ENCODE results near the gene SPINK14.

- TF ChIP-seq POLR2AphosphoS5 (IDR thresholded peaks at IDR 0.05; ENCODE audit: low read depth, low read length): no peak
- TF ChIP-seq POLR2A (IDR thresholded peaks at IDR 0.05; ENCODE audit: low read depth, low read length): no peak
- no peak for TF ChIP-seq PAX5 (IDR thresholded peaks at IDR 0.05; ENCODE audit: insufficient read depth, low read length, severe bottlenecking)
- TF ChIP-seq TAF1 (IDR thresholded peaks at IDR 0.05; ENCODE audit: low read depth, low read length): no peak
Observed at GRCh38 chr5:148152781-148153180, 15.6 kb upstream of the SPINK14 start.

All from GM12891 (cell line).